Fibroblast of gingiva (primary cell): Measurements from ENCODE around the gene HOXA1.

Experiments used
- DNase-seq: peaks from one replicate; pipeline ENCODE4 v3.0.0-alpha.2; 2011; ENCODE audit warnings: low read depth

Gene HOXA1

GRCh38 chr7:27131390-27131819 lies 35.6 kb upstream of the HOXA1 start:
- DNase-seq, result no peak

- DNase-seq, result no peak
Measured at GRCh38 chr7:27130540-27131389, 35.0 kb upstream of the HOXA1 start, which contains the start of gene HOXA4. HOXA4 (minus strand) TSS chr7:27130757; CDS start chr7:27130733, 24 bp downstream.

GRCh38 chr7:27129729-27130539 lies 34.1 kb upstream of the HOXA1 start:
- no peak for DNase-seq

GRCh38 chr7:27128776-27129728 lies 33.3 kb upstream of the HOXA1 start:
- no peak for DNase-seq

GRCh38 chr7:27128034-27128433 lies 32.2 kb upstream of the HOXA1 start:
- DNase-seq, result no peak

- DNase-seq, result no peak
Measured at GRCh38 chr7:27126596-27127327, 31.0 kb upstream of the HOXA1 start.

GRCh38 chr7:27125986-27126394 lies 30.2 kb upstream of the HOXA1 start:
- no peak for DNase-seq

- no peak for DNase-seq
Measured at GRCh38 chr7:27124902-27125689, 29.3 kb upstream of the HOXA1 start.

GRCh38 chr7:27124096-27124901 lies 28.5 kb upstream of the HOXA1 start:
- no peak for DNase-seq

GRCh38 chr7:27123477-27124053 lies 27.8 kb upstream of the HOXA1 start:
- no peak for DNase-seq

GRCh38 chr7:27123007-27123476 lies 27.2 kb upstream of the HOXA1 start:
- DNase-seq, result no peak

GRCh38 chr7:27122077-27122910 lies 26.5 kb upstream of the HOXA1 start:
- DNase-seq, result no peak

- no peak for DNase-seq
Measured at GRCh38 chr7:27121684-27122076, 25.9 kb upstream of the HOXA1 start.

- no peak for DNase-seq
Measured at GRCh38 chr7:27119412-27119911, 23.7 kb upstream of the HOXA1 start.

- no peak for DNase-seq
Measured at GRCh38 chr7:27118580-27118979, 22.8 kb upstream of the HOXA1 start.

GRCh38 chr7:27117887-27118491 lies 22.2 kb upstream of the HOXA1 start:
- no peak for DNase-seq
